G401 (cell line): Measurements from ENCODE around the gene CMPK1. TPM values are rescaled to one million over a fixed set of nuclear protein-coding genes. Genes with fewer than 3 reads are reported as not detected.

ENCODE experiments used
- DNase-seq: peaks from one replicate; pipeline ENCODE4 v3.0.0-alpha.2; 2015; ENCODE audit warnings: low spot score
- in situ Hi-C: cut with HindIII; loops from 2 replicates; pipeline ENCODE4 v1.10.0; 2016; ENCODE audit warnings: low sequenced_read_pairs, mixed read lengths
- total RNA-seq: library from RNA; depleted of rRNA; stranded (reverse); fragments of >200 nt; shearing (Covaris generic); gene quantifications from 2 replicates; pipeline ENCODE4 v1.2.3, GENCODE V29; 2014

Gene CMPK1
- total RNA-seq, 1 experiment from 2014 or later, result 90.5 TPM

DNA sequence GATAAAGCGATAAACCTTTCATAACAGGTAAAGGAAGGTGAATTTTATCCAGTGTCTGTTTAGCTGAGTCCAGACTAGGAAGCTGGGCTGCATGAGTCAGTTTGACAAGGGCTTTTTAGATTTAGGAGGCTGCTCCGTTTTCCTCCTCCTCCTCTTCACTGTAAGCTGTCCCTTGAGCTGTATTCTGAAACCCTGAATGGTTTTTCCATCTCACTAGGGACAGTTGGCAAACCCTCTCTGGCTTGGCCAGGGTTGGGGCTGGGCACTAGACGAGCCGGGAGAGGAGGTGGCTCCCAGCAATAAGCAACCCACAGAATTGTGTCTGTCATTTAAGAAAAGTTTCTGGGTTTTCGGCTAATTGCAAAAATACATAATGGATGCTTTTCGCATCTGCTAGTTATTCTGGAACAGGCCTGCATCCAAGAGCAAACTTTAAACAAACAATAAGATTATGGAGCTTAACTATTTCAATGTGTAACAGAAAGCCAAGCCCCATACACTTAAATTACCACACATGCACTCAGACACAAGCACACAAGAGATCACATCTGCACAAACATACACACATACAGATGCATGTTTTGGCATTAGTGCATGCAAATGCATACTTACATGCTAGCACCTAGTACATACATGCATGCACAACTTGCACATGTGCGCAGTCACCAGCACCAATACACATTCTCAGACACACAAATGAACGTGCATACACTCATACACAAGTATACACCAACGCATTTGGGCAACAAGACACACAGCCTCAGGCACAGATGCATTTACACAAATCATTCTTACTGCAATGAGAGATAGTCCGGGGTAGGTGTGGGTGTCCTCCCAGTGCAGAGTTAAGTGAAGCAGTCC lies 54.7 kb downstream of the CMPK1 start:
- in situ Hi-C loops, result no loop called here

DNA sequence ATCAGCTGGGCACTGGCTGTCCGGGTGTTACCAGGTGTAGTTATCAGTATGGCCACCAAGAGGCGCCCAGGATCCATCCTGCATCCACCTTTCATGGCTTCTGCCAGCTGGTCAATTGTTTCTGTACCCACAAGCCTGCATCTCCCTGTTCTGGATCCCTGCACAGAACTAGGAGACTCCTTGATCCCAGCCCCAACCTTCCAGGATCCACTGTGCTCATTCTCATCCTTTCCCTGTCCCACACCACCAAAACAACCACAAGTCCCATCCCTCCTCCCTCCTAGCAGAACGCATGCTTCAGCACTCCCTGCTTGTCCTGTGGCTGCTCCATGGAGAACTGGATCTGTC lies 55.3 kb downstream of the CMPK1 start:
- in situ Hi-C loops, result no loop called here

More for the DNA sequence above, 54.7 kb downstream of the CMPK1 start:
- DNase-seq, result peak; percentile 7

DNA sequence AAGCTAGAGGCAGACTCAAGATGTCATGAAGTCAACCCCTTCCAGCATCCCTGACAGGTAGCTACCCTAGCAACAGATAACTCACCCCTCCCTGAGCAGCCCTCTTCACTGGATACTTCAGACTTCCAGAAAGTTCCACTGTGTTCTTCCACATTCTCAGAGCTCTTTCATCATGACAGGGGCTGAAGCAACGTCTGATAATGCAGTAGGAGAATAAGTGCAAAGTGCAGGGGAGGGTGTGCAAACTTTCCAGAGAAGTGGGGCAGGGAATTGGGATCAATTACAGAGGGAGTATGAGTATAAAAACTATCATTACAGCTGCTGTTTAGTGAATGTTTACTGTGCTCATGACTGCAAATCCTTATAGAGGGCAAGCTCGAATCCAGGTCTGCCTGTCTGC lies 56.1 kb downstream of the CMPK1 start:
- DNase-seq, result no peak
- in situ Hi-C loops, result no loop called here

More for the DNA sequence above, 55.3 kb downstream of the CMPK1 start:
- DNase-seq, result peak; percentile 59

DNA sequence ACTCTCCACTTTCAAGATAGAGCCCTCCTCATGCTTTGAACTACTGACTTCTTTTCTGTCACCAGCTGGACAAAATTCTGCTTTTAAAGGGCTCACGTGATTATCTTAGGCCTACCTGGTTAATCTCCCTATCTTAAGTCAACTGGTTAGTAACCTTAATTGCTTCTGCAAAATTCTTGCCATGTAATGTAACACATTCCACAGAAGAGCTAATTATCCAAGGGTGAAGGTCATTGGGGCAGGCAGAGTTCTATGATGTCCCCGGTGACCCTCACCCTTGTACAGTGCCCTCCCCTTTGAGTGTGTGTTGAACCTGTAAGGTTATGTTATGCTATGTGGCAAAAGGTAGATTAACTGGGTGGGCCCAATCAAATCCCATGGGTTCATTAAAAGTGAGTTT lies 57.3 kb downstream of the CMPK1 start:
- in situ Hi-C loops, result no loop called here
- DNase-seq, result no peak

DNA sequence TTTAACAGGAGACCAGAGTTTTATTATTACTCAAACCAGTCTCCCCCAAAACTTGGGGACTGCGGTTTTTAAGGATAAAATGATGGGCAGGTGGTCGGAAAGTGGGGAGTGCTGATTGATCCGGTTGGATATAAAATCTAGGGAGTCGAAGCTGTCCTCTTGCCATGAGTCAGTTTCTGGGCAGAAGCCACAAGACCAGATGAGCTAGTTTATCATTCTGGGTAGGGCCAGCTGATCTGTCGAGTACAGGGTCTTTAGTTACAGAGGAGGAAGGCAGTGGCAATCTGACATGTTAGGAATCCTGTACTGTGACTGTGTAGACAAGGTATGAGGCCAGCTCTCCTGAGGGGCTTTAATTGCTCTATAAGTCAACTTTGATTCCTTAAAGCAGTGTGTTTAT lies 59.6 kb downstream of the CMPK1 start:
- in situ Hi-C loops, result no loop called here

DNA sequence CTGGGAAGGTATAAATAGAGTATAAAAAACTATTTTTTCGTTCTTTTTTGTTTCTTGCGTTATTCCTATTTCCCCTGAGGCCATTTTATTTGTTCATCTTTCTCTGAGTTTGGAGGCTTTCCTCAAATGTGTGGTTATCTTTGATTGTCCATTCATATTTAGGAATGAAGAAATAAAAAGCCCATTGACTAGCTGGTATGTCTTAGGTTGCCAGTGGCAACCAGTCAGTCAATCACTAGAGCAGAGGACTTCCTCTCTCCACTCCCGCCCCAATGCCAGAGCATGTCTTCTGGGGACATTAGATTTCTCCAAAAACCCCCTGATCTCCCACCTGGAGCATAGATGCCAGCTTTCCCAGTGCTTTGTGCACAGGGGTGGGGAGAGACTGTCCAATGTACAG lies 61.8 kb downstream of the CMPK1 start:
- in situ Hi-C loops, result no loop called here
- no peak for DNase-seq

More for the DNA sequence above, 59.6 kb downstream of the CMPK1 start:
- DNase-seq, result no peak

DNA sequence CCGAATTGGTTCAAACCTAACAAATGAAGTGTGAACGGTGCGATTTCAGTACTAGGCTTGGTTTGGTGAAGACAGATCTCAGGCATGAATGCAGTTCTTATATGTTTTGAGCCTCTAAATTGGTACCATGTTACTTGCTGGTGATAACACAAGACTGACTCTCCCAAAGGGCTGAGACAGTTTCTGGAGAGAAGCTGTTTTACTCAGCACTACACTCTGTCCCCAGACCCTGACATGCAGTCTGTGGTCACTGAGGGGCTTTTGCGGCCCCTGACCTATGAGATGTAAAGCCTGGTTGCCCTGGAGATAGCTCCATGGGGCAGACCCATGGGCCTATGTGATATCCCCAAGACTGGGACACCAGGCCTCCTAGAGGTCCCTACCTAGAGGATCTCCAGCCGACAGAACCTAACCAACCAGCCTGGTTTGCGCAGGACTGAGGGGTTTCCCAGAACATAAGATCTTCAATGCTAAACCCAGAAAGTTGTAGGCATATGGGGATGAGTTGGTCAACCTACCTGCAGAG lies 63.1 kb downstream of the CMPK1 start:
- in situ Hi-C loops, result no loop called here
- no peak for DNase-seq

DNA sequence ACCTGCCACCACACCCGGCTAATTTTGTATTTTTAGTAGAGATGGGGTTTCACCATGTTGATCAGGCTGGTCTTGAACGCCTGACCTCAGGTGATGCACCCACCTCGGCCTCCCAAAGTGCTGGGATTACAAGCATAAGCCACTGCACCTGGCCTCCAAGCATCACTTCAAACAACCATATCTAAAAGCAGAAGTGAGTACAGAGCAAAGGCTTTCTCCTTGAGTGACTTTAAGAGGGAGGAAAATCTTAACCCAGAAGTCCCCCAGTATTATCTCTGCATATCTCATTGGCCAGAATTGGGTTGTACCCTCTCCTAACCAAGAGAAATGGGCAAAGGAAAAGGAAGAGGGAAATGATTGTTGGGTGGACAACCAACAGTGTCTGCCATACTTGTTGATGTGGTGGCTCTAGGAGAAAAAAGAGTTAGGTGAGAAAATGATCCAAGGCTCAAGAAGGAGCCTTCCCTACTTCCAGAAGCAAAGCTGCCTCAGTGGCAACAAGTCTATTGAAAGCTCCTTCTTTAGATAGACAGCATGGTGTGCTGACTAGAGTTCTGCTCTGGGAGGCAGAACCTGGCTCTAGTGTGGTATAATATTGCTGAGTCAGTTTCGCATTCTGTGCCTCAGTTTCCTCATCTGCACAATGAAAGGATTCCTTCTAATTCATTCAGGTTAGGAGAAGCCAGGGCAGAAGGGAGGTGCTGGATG lies 65.7 kb downstream of the CMPK1 start:
- in situ Hi-C loops, result no loop called here
- no peak for DNase-seq

DNA sequence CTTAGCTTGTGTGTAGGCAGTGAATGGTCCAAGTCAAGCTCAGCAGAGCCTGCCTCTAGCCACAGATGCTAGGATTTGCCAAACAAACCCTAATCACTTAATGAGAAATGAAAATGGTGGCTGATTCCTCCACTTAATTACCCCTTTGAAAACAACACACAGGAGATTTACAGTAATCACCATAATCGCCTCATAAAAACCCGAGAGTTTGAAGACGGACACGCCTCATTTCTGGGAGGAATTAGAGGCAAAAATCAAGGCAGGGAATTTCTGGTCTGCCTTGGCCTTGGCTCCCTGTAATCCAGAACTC lies 66.2 kb downstream of the CMPK1 start:
- no peak for DNase-seq
- in situ Hi-C loops, result no loop called here

DNA sequence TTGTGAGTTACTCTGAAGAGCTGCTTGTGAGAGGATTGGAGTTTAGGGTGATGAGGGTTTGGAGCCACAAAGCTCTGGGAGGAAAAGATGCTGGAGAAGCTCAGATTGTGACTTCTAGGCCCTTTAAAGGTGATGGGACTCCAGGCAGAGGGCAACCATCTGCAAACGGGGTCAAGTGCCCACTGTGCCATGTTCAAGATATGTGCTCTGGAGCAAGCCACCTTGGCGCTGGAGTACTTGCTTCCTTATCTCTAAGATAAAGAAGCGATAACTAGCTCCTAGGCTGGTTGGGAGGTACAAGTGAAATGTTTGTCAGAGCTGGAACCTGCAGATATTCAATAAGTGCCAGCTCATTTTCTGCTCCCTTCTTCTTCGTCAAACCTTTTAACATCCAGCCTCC lies 68.2 kb downstream of the CMPK1 start:
- in situ Hi-C loops, result no loop called here
- no peak for DNase-seq

DNA sequence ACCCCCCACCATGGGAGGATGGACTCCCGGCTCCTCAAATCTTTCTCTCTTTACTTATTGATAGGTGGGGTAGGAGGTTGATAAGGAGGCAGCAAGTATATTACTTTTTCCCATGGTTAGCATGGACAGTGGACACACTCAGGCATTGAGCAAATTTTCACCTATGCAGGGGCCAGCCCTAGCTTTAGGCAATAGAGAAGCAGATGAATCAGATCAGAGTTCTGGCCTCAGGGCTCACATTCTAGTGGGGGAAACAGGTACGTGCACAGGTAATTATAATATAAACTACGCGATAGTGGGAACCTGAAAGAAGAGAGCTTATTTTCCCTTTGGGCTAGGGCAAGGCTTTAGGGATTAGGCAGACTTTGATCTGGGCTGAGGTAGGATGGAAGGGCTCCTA lies 69.0 kb downstream of the CMPK1 start:
- no peak for DNase-seq
- in situ Hi-C loops, result no loop called here

DNA sequence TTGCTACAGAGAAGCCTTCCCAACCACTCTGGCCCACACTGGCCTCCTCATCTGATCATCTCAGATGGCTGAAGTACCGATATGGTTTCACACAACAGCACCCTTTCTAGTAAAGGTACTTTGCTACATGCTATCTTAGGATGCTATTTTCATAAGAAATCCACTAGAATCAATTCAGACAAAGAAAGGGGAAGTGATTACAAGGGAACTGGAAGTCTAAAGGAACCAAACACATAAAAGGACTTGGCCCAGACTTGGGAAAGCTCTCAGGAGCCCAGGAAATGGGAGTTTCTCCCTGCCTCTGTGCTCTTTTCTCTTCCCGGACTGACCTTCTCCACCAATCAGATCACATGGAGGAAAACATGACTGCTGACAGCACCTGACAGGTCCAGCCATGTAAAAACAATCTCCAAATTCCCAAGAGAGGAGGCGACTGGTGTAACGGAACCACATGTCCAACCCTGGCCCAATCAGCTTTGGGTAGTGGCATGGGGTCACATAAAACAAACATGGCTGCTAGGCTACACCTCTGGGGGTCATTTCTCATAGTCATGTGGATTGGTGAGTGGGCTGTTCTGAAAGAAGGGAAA lies 69.8 kb downstream of the CMPK1 start:
- DNase-seq, result no peak
- in situ Hi-C loops, result no loop called here

DNA sequence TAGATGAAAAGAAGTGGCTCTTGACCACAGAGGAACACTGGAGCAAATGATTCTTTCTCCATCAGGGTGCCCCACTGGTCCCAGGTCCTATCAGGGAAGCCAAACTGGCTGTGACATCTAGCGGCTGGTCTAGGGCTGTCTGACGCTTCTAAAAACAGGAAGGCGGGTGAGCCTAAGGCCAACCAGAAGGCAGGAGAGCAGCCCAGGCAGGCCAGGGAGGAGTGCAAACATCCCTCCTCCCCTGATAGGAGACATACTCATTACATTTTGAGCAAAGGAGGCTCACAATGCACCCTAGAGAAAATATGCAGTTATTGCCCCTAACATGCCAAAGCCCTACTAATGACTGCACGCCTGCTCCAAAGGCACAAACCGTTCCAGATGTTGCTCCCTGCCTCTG lies 72.1 kb downstream of the CMPK1 start:
- in situ Hi-C loops, result no loop called here

DNA sequence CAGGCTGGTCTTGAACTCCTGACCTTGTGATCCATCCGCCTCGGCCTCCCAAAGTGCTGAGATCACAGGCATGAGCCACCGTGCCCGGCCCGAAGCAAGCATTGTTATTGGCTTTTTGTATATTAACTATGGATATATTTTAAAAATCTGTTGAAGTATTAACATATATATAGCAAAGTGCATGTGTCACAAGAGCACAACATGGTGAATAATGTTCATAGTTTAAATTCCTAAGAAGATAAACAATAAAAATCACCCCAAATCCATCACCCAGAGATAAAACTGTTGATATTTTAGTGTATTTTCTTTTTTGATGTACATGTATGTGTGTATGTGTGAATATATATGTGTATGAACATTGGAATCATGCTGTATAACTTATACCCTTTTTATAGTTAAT lies 73.4 kb downstream of the CMPK1 start:
- in situ Hi-C loops, result no loop called here
- no peak for DNase-seq

More for the DNA sequence above, 72.1 kb downstream of the CMPK1 start:
- no peak for DNase-seq

DNA sequence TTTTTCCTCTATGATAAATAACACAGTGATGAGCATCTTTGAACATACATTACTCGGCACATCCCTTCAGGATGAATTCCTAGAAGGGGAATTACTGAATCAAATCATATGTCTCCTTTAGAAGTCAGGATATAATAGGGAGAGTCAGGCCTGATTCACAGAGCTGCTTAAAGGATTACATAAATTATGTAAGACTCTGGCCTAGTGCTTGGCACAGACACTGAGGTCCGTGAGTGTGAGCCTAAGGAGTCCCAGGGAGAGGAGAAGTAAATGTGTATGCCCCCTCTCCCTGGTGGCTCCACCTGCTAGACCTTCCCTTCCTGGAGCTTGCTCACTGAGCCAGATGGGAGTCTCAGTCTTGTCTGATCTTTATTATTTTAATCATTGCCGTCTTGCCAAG lies 73.9 kb downstream of the CMPK1 start:
- in situ Hi-C loops, result no loop called here
- DNase-seq, result no peak

DNA sequence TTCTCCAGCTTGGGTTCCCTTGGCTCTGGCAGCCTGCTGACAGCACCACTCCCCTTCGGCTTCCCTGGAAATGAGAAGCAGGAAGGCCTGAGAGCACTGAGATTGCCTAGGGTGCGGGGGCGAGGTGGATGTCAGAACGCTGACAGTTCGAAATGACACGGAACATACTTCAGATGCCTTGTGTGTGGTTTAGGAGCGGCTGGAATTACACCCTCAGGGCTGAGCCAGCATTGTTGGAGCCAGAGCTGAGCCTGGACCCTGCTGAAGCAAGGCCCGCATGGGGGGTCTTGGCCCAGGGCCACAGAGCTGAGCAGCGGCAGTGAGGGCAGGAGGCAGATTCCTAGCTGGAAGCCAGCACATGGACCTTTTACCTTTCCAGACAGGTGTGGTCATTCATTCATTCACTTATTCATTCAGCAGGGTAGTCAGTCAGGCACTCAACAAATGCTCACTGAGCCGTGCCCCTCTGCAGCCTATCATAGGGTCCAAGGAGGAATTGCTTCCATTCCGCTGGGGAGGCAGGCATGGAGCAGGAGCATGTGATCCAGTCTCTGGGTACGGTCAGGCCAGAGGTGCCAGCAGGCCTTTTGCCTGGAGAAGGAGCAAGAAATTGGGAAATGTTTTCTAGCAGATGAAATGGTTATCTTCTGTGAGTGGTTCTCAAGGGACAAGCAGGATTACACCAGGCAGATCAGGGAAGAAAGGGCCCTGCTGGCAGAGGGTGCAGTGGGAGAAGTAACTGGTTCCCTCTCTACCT lies 75.9 kb downstream of the CMPK1 start:
- in situ Hi-C loops, result no loop called here
- no peak for DNase-seq

DNA sequence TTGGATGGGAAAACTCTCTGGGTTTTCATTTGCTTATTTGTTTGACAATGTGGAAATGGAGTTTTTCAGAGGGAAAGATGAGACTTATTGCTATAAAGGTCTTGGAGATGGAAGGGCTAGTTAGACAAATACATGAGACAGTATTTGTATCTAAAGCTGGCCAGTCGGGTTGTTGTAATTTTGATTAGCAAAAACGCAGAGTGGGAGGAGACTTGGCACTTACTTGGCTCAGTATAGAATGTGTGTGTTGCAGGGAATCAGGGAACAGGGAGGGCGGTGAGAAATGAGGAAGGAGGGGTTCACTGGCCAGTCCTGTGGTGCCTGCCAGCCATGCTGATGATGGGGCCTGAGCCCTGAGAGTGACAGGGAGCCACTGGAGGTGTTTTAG lies 76.5 kb downstream of the CMPK1 start:
- in situ Hi-C loops, result no loop called here
- no peak for DNase-seq

DNA sequence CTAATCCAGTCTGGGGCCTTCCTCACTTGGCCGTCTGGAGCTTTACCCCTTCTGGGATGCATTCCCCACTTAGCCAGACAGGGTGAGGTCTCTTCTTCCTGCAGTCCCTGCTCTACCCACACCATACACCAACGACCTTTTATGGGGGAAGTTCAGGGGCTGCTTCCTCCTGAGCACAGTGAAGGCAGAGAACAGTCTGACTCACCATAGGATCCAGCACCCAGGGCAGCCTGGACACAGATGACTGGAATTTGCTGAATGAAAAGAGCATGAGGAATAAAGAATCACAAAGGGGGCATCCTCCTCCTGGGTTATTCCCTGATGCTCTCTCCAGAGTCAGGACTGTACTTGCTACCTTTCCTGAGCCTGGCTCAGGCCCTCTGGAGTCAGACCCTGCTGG lies 77.8 kb downstream of the CMPK1 start:
- no peak for DNase-seq
- in situ Hi-C loops, result no loop called here

DNA sequence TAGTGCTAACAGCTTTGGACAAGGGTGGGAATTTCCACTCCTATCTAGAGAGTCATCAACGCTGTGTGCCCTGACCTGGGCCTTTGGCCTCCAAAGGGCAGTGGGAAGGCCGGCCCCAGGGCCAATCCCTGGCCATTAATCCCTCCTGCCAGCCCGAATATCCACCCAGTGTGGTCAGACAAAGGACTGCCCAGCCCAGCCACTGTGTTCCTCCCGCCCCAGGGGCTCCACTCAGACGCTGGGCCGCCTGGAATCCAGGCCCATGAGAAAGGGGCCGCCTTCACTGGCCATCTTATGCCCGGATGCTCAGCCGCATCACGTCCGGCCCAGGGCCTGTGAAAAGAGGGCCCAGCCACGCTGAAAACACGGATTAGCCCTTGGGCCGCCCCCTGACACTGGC lies 78.8 kb downstream of the CMPK1 start:
- in situ Hi-C loops, result no loop called here

More for the DNA sequence above, 78.8 kb downstream of the CMPK1 start:
- no peak for DNase-seq
